ENCODE results near the gene ORMDL2.

The ORMDL2 gene

GRCh38 chr12:55817345-55818139 lies at the start of gene ORMDL2, which contains the start of gene SARNP:
TSS of gene ORMDL2 (plus strand) at chr12:55818041. CDS start at chr12:55819000, 959 bp downstream.
TSS of gene SARNP (minus strand) at chr12:55817724. CDS start at chr12:55817701, 23 bp downstream.
- peak; percentile 99 for DNase-seq

- no peak for DNase-seq
Measured at GRCh38 chr12:55771736-55772135, 46.1 kb upstream of the ORMDL2 start.

- no peak for DNase-seq
Measured at GRCh38 chr12:55777856-55778255, 40.0 kb upstream of the ORMDL2 start.

- DNase-seq, result no peak
Measured at GRCh38 chr12:55780685-55781084, 37.2 kb upstream of the ORMDL2 start.

GRCh38 chr12:55788546-55788945 lies 29.3 kb upstream of the ORMDL2 start:
- no peak for DNase-seq

- no peak for DNase-seq
Measured at GRCh38 chr12:55789171-55789570, 28.7 kb upstream of the ORMDL2 start.

- no peak for DNase-seq
Measured at GRCh38 chr12:55789893-55790292, 27.9 kb upstream of the ORMDL2 start.

- DNase-seq, result no peak
Measured at GRCh38 chr12:55795950-55796349, 21.9 kb upstream of the ORMDL2 start.

GRCh38 chr12:55797068-55797467 lies 20.8 kb upstream of the ORMDL2 start:
- peak; percentile 19 for DNase-seq

GRCh38 chr12:55797550-55797949 lies 20.3 kb upstream of the ORMDL2 start:
- no peak for DNase-seq

- no peak for DNase-seq
Measured at GRCh38 chr12:55806982-55807381, 10.9 kb upstream of the ORMDL2 start.

GRCh38 chr12:55809274-55809673 lies 8.6 kb upstream of the ORMDL2 start:
- DNase-seq, result no peak

- no peak for DNase-seq
Measured at GRCh38 chr12:55812088-55812487, 5.8 kb upstream of the ORMDL2 start.

- DNase-seq, result no peak
Measured at GRCh38 chr12:55814257-55814656, 3.6 kb upstream of the ORMDL2 start.

GRCh38 chr12:55815473-55815872 lies 2.4 kb upstream of the ORMDL2 start:
- DNase-seq, result no peak

GRCh38 chr12:55816881-55817344 lies 928 bp upstream of the ORMDL2 start:
- DNase-seq, result no peak

GRCh38 chr12:55818140-55818728 lies 393 bp downstream of the ORMDL2 start:
- no peak for DNase-seq

- DNase-seq, result no peak
Measured at GRCh38 chr12:55818886-55819285, 1.0 kb downstream of the ORMDL2 start.

GRCh38 chr12:55820679-55821078 lies 2.8 kb downstream of the ORMDL2 start:
- DNase-seq, result no peak

- no peak for DNase-seq
Measured at GRCh38 chr12:55822228-55822627, 4.4 kb downstream of the ORMDL2 start.

GRCh38 chr12:55823419-55823818 lies 5.6 kb downstream of the ORMDL2 start:
- no peak for DNase-seq

GRCh38 chr12:55824726-55825125 lies 6.9 kb downstream of the ORMDL2 start:
- no peak for DNase-seq

- DNase-seq, result no peak
Measured at GRCh38 chr12:55827806-55828205, 10.0 kb downstream of the ORMDL2 start.

GRCh38 chr12:55828357-55828756 lies 10.5 kb downstream of the ORMDL2 start:
- no peak for DNase-seq

All from NCI-H526 treated with DMSO at 0.1 percent for 48 hours (cell line).